ELR (cell line): ENCODE results near the gene KIF15.
A peak's percentile ranks its signal among the peaks of the same experiment; 100 is the strongest.

Experiments
- DNase-seq: peaks from one replicate; pipeline ENCODE4 v3.0.0-alpha.2; 2015; ENCODE audit warnings: low read depth

KIF15 gene

DNA sequence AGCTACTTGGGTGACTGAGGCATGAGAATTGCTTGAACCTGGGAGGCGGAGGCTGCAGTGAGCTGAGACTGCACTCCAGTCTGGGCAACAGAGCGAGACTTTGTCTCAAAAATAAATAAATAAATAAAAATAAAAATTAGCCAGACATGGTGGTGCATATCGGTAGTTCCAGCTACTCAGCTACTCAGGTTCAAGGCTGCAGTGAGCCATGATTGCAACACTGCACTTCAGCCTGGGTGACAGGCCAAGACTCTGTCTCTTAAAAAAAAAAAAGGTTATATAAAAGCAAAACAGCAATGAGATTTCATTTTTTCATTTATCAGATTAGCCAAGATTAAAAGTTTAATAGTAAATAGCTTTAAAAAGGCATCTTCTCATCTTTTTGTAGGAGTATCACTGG lies 115.7 kb downstream of the KIF15 start:
- no peak for DNase-seq

DNA sequence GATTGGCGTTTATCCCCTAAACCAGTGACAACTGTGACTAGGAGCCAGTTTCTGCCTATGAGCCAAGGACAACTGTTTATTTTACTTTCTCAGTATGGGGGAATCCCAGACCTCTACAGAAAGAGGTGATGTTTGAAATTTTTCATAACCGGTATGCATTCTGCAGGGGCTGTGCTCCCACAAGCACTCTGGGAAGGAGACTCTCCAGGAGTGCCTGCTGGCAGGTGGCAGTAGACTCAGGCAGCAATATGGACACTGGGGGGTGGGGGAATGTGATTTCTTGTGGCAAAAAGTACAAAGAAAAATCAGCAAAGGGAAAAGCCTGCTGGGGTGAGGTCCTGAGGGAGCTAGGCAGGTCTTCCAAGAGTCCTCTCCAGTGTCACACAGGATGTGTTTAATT lies 118.7 kb downstream of the KIF15 start:
- DNase-seq = no peak

DNA sequence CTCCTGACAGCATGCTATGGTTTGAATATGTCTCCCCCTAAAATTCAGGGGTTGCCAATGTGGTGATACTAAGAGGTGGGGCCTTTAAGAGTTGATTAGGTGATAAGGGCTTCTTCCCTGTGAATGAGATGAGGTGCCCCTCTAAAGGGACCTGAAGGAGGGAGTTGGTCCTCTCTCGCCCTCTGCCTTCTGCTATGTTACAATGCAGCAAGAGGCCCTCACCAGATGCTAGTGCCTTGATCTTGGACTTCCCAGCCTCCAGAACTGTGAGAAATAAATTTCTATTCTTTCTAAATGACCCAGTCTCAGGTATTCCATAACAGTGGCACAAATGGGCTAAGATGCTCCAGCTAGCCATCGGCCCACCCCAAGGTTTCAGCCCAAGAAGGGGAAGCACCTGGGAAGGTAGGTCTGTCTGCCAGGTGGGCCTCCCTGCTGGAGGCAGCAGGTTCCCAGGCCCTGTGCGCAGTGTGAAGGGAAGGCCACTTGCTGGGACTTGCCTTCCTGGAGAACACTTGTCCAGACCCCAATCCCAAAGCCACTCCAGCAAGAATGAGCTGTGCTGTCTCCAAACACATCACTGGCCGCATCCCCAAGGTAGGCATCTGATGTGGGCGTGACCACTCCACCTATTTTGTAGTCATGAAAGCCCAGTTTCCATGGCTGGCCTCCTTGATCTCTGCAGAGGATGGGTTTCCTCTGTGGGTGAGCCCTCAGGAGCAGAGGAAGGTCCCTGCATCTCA lies 121.8 kb downstream of the KIF15 start:
- peak; percentile 20 for DNase-seq

DNA sequence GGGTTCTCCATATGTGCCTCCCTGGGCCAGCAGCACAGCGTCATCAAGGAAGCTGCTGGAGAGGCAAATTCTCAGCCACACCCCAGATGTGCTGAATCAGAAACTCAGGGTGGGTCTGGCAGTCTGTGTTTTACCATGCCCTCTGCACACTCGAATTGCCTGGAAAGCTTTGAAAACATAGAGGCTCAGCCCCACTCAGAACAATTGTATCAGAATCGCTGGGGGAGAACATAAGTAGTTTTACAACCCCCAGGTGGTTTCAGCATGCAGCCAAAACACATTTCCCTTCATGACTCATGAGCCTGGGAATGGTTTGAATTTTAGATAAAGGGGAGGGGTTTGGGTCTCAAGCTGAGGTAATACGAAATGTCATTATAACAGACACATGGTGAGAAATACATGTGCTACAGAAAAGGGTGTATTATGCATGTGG lies 122.4 kb downstream of the KIF15 start:
- DNase-seq = peak; percentile 89

DNA sequence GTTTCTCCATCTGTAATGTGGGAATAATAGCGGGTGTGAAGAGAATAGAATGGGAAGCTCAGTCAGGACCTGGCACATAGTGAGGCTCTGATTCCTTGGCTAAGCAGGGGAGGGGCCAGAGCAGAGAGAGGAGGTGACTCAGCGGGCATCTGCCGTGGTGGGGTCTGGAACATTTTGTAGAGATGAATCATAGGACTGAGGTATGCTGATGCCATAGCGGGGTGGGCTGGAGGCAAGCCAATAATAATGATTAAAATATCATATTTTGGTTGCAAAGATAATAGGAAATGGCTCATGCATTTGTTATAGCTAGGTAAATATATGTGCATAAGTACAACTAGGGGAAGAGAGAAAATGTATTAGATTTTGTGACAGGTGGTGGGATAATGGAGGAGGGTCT lies 124.0 kb downstream of the KIF15 start:
- DNase-seq = peak; percentile 98

DNA sequence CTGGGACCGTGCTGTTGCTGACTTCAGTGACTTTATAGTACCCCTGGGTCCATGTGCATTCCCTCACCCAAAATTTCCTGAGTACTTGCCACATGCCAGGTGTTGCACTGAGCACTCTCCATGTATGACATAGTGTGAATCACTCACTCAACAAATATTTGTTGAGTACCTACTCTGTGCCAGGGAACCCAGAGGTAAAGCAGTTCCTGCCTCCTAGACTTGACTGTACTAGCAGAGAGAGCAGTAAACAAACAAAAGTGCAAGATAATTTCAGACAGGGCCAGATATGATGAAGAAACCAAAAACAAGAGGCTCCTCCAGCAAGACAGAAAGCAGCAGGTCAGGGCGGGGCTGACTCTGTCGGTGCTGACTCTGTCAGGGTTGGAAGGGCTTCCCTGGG lies 125.0 kb downstream of the KIF15 start:
- no peak for DNase-seq

DNA sequence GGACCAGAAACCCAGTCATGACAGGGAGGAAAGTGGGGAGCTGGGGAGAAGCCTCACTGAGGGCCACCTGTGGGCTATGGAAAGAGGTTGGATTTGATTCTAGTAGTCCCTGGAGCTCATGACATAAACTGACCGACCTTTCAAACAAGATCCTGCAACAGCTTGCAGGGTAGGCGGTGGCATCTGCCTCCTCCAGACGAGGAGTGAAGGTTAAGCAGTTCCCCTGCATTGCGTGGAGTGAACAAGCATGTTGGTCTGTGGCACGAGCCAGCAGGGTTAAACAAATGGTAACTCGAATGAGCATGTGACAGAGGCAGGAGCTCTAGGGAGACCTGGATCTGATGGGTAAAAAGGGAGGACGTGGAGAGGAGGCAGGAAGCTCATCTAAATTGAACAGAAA lies 125.5 kb downstream of the KIF15 start:
- DNase-seq = no peak

DNA sequence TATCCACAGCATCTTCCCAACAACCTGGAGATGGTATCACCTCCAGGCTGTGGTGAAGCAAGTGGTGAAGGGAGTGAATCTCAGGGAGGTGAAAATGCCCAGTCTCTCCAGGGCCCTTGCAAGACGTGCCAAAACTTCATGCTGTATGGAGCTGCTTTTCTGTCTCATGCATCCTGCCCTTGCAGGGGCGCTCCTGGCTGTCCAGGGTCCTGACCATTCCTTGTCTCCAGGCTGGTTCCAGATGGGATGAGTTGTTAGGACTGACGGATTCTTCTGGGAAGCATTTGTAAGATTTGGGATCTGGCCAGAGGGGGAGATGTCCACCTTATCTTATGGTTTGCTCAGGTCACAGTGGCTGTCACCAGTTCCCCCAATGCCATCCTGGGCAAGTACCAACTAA lies 128.7 kb downstream of the KIF15 start:
- no peak for DNase-seq

DNA sequence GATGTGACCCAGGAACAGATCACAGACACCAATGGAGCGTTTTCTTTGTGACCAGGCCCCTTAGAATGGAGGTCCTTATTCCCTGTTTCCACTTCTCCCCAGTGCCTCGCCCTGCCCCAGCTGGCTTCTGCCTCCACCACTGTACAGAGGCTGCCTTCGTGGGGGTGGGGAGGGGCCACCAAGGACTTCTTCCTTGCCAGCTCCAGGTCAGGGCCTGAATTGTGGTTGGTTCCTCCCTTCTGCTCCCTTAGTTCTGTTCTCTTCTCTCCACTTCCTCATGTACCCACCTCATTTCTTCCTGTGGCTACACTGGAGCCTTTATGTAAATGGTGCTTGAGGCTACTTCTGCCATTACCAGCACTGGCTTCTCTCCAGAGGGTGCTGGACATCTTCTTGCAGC lies 129.3 kb downstream of the KIF15 start:
- no peak for DNase-seq

DNA sequence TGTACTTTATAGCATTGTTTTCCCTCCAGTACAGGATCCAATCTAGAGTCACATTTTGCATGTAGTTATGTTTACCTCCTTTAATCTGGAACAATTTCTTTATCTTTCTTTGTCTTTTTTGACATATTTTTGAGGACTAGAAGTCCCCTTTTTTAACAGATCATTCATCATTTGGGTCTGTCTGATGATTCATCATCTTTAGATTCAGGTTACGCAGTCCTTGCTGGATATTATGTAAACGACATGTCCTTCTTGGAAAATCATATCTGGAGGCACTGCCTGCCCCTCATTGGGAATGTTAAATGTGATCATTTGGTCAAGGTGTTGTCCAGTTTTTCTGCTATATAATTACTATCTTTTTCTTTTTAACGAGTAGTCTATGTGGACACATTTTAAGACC lies 131.1 kb downstream of the KIF15 start:
- peak; percentile 71 for DNase-seq

DNA sequence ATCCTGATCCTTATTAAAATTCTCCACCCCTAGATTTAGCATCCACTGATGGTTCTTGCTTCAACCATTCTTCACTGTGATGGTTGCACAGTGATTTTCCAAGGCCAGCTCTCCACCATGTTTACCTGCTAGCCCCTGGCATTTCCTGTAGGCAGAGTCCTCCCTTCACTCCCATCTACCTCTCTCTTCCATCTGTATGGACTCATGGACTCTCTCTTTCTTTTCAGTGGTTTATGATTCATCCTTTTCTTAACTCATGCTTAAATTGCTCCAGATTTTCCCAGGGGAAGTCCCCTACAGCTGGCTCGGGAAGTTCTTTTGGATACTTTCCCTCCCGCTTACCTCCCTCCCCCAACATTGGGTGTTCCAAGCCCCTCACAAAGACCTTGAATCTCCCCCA lies 131.5 kb downstream of the KIF15 start:
- peak; percentile 89 for DNase-seq

DNA sequence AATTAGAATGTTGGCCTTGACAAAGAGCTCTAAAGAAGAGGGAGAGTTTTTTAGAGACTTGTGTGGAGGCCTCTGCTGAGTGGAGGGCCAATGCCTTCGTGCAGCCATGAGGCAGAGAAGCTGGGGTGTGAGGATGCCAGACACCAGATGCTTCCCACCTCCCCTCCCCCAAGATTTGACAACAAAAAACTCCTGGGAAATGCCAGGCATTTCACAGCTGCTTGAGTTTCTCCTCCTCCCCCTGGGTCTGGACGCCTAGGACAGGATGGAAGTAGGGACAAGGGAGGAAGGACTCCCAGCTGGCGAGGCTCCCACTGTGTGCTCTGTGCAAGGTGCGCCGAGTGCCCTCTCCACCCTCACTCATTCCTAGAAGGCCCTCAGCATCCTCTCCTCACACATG lies 132.9 kb downstream of the KIF15 start:
- no peak for DNase-seq

DNA sequence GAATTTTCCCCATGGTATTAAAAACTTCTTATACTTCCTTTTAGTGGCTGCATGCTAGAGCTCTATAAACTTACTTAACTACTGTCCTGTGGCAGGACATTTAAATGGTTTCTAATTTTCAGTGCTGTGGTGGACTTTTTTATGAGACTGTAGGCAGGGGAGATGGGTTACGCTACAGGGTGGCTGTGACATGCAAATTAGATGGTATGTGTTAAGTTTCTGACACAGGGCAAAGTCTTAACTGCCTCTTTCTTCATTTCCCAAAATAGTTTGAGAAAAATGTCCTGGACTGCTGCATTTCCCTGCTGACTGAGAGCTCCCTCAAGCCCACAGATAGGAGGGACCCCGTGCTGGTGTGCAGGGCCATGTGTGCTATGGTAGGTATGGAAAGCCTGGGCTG lies 134.8 kb downstream of the KIF15 start:
- DNase-seq = no peak

DNA sequence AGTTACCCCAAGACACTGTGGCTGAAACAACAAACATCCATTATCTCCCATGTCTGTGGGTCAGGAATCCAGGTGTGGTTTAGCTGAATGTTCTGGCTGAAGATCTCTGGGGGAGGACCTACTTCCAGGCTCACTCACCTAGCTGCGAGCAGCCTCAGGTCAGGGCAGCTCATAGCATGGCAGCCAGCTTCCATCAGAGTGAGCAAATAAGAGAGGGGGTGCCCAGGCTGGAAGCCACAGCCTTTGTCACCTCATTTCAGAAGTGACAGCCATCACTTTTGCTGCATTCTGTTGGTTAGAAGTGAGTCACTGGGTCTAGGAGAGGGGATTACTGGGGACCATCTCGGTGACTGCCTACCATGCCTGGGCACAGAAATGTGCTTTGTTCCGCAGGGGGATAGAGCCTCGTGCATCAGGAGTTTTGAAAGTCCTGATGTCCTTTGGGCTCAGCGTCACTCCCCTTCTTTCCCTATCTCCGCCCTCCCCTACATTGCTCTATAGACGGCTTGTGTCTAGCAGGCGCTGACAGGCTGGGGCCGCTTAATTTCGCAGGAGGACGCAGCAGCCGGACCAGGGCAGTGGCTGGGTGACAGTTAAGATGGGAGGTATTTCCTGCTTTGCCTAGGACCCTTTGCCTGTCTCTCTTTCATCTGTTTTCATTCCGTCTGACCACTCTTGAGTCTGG lies 138.2 kb downstream of the KIF15 start:
- DNase-seq = no peak

DNA sequence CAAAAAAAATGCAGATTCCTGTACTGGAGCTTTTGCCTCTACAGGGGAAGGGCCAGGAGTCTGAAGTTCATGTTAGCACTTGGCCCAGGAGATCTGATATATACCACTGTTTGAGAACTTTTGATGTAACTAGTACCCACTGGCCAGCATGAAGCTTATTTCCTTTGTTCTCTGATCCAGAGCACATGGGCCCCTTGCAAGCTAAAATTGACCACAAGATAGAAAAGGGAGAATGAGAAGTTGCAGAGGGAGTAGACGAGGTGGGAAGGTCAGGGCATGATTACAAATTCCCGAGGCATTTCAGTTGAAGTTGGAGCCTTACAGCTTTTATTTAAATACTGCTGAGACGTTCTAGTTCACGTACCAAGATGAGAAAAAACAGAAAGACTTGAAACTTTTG lies 141.0 kb downstream of the KIF15 start:
- no peak for DNase-seq
